ENCODE results near the gene VIL1.

The VIL1 gene

DNA sequence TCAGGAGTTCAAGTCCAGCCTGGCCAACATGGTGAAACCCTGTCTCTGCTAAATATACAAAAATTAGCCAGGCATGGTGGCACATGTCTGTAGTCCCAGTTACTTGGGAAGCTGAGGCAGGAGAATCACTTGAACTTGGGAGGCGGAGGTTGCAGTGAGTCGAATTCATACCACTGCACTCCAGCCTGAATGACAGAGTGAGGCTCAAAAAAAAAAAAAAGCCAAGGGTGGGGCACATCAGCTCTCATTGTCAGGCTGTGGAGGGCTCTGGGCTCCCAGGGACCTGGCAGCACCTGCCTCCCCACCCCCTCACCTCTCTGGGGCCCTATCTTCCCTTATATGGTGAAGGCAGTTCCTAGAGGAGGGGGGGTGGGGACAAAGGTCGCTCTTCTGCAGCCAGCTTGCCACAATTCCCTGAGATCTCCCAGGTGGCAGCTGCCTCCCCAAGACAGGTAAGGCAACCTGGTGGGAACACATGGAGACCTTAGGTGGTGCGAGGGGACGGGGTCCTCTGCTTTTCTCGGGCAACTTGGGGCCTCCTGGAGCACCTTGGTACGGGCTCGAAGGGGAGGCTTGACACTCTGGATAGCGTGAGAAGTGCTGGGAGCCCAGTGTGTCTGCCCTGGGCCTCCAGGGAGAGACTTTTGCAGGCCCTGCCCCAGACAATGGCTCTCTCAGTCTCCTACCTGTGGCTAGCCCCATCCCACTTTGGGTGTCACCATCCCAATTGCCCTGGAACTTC lies at the start of gene VIL1:
VIL1 (plus strand) TSS at position 407 of the 742 bp plus-strand sequence. CDS start 4,656 bp downstream, outside the sequence.
- DNase-seq (ENCODE audit: low read depth in 2 of 2): no peak

DNA sequence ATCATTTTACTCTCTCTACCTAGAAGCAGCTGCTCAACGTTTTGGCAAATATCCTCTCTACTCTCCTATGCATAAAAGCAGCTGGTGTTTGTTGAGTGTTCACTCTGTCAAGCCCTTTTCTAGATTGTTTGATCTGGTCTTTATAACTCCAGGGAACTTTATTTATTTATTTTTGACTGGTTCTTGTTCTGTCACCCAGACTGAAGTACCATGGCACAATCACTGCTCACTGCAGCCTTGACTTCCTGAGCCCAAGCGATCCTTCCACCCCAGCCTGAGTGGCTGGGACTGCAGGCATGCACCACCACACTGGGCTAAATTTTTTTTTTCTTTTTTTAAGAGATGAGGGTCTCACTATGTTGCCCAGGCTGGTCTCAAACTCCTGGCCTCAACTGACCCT lies 49.6 kb upstream of the VIL1 start:
- no peak for DNase-seq (ENCODE audit: low read depth in 2 of 2)

DNA sequence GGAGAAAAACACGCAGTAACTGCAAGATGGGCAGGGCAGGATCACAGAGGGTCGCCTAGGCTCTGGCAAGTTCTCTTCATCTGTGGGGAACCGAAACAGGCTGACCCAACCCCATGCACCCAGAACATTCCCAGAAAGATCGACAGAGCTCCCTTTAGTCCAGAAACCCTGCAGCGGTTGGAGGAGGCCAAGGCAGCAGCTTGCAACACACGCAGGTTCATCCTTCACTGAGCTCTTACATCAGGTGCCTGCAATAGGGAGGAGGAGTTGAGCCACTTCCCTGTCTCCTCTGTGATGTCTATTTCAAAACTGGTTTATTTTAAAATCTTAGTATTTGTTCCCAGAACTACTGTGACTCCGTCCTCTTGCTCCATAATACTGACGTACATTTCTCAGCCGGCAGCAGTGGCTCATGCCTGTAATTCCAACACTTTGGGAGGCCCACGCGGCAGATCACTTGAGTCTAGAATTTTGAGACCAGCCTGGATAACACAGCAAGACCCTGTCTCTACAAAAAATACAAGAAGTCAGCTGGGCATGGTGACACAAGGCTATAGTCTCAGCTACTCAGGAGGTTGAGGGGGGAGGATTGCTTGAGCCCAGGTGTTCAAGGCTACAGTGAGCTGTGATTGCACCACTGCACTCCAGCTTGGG lies 48.4 kb upstream of the VIL1 start:
- no peak for DNase-seq (ENCODE audit: low read depth in 2 of 2)

DNA sequence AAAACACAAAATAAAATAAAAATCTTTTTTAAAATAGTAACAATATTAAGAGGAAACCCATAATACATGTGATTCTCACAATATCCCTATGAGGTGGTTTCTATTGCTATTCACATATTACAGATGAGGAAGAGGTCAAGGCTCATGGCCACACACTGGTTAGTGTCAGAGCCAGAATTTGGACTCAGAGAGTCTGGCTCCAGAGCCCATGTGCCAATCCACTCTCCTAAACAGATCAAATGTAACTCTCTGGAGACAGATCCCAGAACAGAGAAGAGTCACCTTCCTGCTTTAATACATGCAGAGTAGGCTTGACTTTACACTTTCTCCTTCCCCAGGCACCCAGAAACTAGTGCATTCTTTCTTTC lies 47.0 kb upstream of the VIL1 start:
- no peak for DNase-seq (ENCODE audit: low read depth in 2 of 2)

DNA sequence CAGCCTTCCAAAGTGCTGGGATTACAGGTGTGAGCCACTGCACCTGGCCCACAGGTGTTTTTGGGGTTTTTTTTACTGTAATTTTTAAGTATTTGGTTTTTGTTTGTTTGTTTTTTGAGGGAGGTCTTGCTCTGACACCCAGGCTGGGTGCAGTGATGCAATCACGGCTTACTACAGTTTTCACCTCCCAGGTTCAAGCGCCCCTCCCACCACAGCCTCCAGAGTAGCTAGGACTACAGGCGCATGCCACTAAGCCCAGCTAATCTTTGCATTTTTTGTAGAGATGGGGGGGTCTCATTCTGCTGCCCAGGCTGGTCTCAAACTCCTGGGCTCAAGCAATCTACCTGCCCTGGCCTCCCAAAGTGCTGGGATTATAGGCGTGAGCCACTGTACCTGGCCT lies 44.1 kb upstream of the VIL1 start:
- no peak for DNase-seq (ENCODE audit: low read depth in 2 of 2)

DNA sequence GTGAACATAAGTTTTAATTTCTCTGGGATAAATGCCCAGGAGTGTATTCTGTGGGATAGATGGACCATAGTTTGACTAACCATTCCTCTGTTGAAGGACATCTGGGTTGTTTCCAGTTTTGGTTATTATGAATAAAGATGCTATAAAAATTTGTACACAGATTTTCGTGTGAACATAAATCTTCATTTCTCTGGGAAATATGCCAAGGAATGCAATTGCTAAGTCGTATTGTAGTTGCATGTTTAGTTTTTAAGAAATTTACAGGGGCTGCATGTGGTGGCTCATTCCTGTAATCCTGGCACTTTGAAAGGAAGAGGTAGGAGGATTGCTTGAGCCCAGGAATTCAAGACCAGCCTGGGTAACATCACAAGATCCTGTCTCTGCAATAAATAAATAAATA lies 43.7 kb upstream of the VIL1 start:
- DNase-seq (ENCODE audit: low read depth in 2 of 2): no peak

DNA sequence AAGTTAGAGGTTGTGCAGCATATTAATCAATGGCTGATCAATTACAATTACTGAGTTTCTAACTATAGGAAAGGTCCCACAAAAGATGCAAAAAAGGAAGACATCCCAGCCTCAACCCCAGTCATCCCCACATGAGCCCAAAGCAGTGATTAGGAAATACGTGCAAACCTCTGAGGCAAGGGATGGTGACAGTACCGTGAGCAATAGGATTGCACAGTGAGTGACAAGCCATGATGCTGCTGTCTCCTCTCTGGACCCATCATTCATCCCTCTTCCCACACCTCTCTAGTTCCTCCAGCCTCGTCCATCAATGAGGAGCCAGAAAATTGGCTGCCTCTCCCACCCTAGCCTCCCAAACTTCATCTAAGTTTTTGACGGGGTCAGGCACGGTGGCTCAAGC lies 40.9 kb upstream of the VIL1 start:
- no peak for DNase-seq (ENCODE audit: low read depth in 2 of 2)

DNA sequence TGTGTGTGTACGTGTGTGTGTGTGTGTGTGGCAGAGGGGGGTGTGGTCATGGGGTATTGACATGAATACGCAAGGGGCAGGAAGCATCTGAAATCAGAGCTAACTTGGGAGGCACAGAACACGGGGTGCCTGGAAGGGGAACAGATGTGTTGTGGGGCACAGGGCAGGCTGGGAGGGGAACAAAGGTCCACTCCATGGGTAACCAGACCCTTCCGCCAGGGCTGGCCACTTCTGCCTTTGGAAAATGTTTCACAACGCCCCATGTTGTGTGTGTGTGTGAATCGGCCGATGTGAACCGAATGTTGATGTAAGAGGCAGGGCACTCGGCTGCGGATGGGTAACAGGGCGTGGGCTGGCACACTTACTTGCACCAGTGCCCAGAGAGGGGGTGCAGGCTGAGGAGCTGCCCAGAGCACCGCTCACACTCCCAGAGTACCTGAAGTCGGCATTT lies 37.0 kb upstream of the VIL1 start, which contains the start of gene SLC11A1:
SLC11A1 (plus strand) TSS at position 358 of the 451 bp plus-strand sequence. CDS start 96 bp downstream, outside the sequence.
- no peak for DNase-seq (ENCODE audit: low read depth in 2 of 2)

DNA sequence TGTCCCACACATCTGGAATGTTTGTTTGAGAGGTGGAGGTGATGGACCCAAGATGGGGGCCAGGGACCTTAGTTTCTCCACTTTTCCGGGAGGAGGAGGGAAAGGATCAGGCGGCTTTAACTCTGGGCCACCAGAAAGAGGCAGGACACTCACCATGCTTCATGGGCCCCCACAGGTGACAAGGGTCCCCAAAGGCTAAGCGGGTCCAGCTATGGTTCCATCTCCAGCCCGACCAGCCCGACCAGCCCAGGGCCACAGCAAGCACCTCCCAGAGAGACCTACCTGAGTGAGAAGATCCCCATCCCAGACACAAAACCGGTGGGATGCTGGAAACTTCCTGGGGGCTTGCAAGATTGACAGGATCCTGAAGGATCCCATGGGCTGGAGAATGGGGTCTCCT lies 36.1 kb upstream of the VIL1 start:
- DNase-seq (ENCODE audit: low read depth in 2 of 2): no peak

DNA sequence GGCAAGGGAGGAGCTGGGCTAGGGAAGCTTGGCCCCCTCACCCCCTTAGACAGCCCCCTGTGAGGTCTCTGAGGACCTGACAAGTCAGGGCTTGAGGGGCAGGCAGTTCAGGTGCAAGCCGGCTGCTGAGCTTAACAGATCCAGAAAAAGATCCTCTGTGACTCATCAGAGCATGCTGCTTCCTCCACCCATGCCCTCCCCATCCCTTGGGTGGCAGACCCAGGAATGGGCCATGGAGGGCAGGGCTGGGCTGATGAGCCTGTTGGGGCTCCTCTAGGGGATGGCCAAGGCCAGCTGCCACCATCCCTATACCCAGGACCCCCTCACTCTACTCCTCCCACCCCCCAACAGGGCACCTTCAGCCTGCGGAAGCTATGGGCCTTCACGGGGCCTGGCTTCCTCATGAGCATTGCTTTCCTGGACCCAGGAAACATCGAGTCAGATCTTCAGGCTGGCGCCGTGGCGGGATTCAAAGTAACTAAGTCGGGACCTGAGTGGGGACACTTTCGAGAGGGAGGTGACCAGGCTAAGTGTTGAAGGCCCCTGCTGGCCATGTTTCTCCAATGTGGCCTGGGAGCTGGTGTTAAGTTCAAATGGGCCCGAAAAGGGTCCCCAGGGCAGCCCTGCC lies 34.9 kb upstream of the VIL1 start:
- no peak for DNase-seq (ENCODE audit: low read depth in 2 of 2)

DNA sequence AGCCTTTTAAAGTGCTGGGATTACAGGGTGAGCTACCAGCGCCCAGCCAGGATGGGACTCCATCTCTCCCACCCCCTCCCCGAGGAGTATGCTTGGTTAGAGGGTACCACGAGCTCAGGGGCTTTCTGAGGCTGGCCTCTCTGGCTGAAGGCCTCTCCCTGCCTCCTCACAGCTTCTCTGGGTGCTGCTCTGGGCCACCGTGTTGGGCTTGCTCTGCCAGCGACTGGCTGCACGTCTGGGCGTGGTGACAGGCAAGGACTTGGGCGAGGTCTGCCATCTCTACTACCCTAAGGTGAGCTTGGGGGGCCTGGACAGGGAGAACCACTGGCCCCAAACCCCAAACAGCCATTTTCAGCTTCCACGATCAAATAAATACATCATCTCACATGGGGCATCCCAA lies 33.9 kb upstream of the VIL1 start:
- DNase-seq (ENCODE audit: low read depth in 2 of 2): no peak

DNA sequence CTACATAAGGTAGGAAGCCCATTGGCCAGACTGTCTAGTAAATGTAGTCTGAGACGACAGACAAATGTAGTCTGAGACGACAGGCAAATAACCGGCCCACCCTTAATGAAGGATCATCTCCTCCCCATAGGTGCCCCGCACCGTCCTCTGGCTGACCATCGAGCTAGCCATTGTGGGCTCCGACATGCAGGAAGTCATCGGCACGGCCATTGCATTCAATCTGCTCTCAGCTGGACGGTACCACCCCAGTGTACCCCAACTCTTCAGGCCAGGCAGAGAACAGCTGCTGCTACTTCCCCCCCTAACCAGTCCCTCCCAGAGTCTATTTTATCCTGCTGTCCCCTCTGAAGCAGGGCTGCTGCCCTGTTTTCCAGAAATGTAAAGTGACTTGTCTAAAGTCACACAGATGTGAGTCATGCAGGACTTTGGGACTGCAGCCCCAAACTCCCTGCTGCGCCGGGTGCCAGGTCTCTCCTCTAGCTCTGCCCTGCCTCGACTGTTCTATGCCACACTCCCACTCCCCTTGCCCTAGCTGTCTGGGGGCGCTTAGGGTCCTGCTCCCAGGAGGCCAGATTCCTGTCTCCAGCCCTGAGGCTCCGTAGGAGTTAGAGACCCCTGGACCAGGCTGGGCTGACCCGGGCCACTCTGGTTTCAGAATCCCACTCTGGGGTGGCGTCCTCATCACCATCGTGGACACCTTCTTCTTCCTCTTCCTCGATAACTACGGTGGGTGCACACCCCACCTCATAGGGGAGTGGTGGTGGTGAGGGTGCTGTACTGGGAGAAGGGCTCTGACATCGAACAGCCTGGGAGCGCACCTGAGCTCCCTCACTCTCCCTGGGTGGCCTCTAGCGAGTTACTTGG lies 32.2 kb upstream of the VIL1 start:
- DNase-seq (ENCODE audit: low read depth in 2 of 2): no peak

DNA sequence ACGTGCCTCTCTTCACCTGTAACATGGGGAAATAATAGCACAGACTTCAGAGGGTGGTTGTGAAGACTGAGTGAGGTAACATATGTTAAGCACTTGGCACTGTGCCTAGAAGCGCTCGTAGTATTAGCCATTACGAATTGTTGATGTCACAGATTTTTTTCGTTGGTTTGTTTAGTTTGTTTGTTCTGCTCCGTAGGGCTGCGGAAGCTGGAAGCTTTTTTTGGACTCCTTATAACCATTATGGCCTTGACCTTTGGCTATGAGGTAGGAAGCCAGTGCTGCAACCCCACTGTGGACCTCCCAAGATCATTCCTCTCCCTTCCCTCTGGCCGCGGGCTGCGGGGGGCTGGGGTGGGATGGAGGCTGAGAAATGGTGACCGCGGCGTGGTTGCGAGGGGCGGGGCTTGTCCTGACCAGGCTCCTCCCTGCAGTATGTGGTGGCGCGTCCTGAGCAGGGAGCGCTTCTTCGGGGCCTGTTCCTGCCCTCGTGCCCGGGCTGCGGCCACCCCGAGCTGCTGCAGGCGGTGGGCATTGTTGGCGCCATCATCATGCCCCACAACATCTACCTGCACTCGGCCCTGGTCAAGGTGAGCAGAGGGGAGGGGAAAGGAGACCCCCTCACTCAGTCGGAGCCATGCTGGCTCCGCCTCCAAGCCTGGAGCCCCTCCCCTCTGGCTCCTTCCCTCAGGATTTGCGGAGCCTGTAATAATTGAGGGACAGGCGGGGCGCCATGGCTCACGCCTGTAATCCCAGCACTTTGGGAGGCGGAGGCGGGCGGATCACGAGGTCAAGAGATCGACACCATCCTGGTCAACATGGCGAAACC lies 31.3 kb upstream of the VIL1 start:
- no peak for DNase-seq (ENCODE audit: low read depth in 2 of 2)

DNA sequence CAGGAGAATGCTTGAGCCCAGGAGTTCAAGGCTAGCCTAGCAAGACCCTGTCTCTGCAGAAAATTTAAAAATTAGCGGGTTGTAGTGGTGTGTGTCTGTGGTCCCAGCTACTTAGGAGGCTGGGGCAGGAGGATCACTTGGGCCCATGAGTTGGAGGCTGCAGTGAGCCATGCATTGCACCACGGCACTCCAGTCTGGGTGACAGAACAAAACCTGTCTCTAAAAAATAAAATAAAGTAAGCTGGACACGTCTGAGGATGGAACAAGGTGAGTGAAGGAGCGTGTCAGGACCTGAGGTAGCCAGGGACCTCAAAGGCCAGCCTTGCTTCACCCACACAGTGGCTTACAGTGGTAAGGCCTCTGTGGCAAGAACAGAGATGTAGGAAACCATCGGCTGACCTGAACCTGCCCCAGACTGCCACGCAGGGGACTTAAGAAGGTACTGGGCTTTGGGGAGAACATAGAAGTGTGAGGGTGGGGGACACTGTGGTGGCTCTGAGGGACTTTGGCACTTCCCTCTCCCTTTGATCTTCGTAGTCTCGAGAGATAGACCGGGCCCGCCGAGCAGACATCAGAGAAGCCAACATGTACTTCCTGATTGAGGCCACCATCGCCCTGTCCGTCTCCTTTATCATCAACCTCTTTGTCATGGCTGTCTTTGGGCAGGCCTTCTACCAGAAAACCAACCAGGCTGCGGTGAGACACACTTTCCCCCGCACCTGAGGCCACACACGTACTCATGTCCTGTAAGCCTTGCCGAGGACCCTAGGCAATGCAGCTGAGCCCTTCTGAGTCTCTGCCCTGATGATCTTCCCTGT lies 29.4 kb upstream of the VIL1 start:
- DNase-seq (ENCODE audit: low read depth in 2 of 2): no peak

DNA sequence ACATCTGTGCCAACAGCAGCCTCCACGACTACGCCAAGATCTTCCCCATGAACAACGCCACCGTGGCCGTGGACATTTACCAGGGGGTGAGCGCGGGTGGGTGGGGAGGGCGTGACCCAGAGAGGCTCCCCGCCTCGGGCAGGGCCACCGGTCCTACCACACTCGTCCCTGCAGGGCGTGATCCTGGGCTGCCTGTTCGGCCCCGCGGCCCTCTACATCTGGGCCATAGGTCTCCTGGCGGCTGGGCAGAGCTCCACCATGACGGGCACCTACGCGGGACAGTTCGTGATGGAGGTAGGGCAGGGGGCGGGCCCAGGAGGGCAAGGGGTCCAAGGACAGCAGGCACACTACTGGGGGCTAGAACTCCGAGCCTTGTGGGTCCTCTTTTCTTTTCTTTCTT lies 27.7 kb upstream of the VIL1 start:
- no peak for DNase-seq (ENCODE audit: low read depth in 2 of 2)

DNA sequence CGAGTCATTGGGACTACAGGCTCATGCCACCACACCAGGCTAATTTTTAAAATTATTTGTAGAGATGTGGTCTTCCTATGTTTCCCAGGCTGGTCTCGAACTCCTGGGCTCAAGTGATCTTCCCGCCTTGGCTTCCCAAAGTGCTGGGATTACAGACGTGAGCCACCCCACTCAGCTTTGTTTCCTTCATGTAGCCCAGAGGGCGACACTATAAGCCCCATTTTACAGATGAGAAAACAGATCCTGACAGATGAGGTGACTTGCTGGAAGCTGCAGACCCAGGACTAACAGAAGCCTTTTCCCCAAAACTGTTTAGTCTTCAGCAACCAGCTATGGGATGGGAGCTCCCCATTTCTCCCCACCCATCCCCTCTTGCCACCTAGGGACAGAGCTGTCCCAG lies 26.5 kb upstream of the VIL1 start:
- no peak for DNase-seq (ENCODE audit: low read depth in 2 of 2)

DNA sequence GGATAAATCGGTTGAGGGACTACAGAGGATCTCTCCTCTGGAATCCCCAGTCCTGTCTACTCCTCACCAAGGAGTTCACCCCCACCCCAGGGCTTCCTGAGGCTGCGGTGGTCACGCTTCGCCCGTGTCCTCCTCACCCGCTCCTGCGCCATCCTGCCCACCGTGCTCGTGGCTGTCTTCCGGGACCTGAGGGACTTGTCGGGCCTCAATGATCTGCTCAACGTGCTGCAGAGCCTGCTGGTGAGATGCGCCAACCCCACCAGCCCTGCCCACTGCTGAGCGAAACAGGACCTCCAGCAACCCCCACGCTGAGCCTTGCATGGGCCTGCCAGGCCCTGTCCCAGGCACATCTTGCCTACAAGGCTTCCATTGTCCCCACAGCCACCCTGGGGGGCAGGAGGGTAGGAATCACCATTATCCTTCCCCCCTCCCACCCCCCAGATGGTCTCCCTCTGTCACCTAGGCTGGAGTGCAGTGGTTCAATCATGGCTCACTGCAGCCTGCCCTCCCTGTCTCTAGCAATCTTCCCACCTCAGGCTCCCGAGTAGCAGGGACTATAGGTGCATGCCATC lies 25.9 kb upstream of the VIL1 start:
- DNase-seq (ENCODE audit: low read depth in 2 of 2): no peak

DNA sequence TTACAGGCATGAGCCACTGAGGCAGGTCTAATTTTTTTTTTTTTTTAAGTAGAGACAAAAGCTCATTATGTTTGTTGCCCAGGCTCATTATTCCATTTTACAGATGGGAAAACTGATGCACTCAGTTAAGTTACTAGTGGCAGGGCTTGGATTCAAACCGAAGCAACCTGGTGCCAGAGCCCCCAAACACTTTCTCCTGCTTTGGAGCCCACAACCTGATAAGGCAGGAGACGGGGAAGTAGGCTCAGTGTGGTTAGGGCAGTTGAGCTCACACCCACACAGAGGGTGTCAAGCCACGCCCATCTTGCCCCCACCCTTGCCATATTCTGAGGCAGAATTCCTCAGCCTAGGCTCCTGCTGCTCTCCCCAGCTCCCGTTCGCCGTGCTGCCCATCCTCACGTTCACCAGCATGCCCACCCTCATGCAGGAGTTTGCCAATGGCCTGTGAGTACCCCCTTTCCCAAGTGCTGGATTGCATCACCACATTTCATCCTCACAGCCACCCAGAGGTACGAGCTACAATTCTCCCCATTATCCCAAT lies 25.1 kb upstream of the VIL1 start:
- no peak for DNase-seq (ENCODE audit: low read depth in 2 of 2)

DNA sequence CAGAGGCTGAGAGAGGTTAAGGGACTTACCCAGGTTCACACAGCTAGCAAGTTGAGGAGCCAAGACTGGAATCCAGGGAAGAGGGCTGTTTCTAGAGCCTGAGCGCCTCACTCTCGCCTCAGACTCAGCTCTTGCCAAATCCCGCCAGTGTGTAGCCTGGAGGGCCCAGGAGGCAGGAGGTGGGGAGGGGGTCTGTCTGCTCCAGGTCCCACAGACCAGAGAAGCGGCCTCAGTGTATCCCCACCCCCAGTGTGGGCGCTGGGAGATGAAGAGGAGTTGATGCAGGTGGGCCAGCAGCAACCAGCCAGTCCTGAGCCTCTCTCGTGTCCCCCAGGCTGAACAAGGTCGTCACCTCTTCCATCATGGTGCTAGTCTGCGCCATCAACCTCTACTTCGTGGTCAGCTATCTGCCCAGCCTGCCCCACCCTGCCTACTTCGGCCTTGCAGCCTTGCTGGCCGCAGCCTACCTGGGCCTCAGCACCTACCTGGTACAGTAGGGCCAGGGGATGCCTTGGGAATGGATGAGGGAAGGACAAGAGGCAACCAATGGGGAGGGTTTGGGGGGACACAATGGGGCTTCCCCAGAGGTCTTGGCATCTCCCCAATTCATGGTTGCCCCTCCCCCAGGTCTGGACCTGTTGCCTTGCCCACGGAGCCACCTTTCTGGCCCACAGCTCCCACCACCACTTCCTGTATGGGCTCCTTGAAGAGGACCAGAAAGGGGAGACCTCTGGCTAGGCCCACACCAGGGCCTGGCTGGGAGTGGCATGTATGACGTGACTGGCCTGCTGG lies 24.4 kb upstream of the VIL1 start:
- DNase-seq (ENCODE audit: low read depth in 2 of 2): no peak
